ENCODE data around the gene PNPLA2. TPM values are rescaled to one million over a fixed set of nuclear protein-coding genes. Genes with fewer than 3 reads are reported as not detected.

Gene PNPLA2
- total RNA-seq, 1 experiment from 2014 or later = 66.5 TPM

DNA sequence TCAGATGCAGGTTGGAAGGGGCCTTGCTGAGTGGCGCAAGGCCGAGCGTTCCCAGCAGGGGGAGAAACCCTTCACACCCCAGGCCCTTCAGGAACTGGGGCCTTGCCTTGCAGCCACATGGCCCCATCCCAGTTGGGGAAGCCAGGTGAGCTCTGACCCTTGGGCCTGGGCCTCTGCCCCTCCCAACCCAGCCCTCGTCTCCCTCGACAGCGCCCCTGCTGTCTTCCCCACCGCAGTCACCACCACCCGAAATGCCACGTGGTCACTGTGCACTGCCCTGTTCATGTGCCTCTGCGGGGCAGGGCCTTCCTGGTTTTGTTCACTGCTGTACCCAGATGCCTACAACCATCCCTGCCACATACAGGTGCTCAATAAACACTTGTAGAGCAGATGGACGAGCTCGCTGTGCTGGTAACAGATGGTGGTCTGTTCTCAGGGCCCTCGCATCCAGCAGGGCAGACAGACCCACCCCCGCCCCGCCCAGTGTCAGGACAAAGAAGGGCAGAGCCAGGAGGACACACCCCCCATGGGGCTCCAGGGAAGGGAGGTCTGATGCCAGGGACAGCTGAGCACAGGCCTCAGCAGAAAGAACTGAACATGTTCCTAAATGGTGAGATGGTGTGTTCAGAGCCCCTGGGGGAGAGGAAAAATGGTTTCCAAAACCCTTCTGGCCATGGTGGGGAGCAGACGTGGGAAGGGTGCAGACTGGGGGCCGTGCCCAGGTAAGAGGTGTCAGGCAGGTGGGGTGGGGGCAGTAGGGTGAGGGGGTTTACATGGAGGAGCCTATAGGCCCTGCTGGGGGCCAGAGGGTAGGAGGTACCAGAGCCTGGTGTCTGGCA, 19.9 kb downstream of the PNPLA2 start (continued):
- TF ChIP-seq GABPB1 (CRISPR knock-in tag; IDR thresholded peaks at IDR 0.05) (peak; percentile 41; the same call in 1 of the 2 replicates), OVOL2 (CRISPR knock-in tag; IDR thresholded peaks at IDR 0.05; ENCODE audit: borderline replicate concordance) (no peak), STAT6 (CRISPR knock-in tag; conservative IDR thresholded peaks at IDR 0.05; ENCODE audit: low read depth) (no peak), ETV6 (CRISPR knock-in tag; IDR thresholded peaks at IDR 0.05) (peak; percentile 17; the same call in 1 of the 2 replicates)

DNA sequence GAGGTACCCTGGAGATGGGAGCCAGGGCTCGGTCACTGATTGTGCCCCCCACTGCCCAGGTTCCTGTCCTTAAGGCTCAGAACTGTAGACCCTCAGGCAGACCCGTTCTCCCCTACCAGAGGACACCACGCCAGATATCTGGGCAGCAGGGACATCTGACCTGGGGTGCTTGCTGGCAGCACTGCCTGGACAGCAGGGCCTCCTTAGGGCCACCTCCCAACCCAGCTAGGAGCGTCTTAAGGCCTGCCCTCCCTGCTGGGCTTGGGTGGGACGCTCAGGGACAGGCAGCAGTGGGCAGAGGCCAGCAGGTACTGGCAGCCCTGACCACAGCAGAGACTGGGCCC, 20.5 kb downstream of the PNPLA2 start:
- Mint-ChIP-seq H3K9me3 (no peaks in the 10 kb centered on the region), H3K4me3 (no peak overlapping the region), H3K4me1 (peaks cover 20% of the 10 kb centered on the region), H3K36me3 (peaks cover 13% of the 10 kb centered on the region), H3K27ac (no peak overlapping the region), H3K27me3 (ENCODE audit: low read depth) (no peaks in the 10 kb centered on the region)
- POLR2A ChIA-PET = interaction anchor here (1.6 kb wide), 1 partner anchor 11 kb away, joined by 5 read pairs; the partner anchor contains the start of gene CRACR2B
- CTCF ChIA-PET = interaction anchor here (1.3 to 5.9 kb wide), 4 partner anchors 8 to 10 kb away, joined by 3 to 82 read pairs (median 10); partner anchors contain the start of genes CD151 and CRACR2B
- DNase-seq (ENCODE audit: low spot score) = no peak
- TF ChIP-seq IRF1 (CRISPR knock-in tag; IDR thresholded peaks at IDR 0.05) (0 out of 2 replicates have a peak, but pooled peaks have one; percentile 32), ZNF317 (CRISPR knock-in tag; IDR thresholded peaks at IDR 0.05; ENCODE audit: borderline replicate concordance, low read depth) (no peak)
- ATAC-seq = no peak

GRCh38 chr11:839875-840617, 21.3 kb downstream of the PNPLA2 start:
- peaks cover 13% of the 10 kb centered on the region for H3K36me3 Mint-ChIP-seq
- ChIA-PET CTCF (interaction anchor here (1.3 to 5.9 kb wide), 3 partner anchors 9 to 21 kb away, joined by 5 to 82 read pairs (median 6); partner anchors contain the start of genes CD151, CRACR2B and PNPLA2), POLR2A (interaction anchor here (1.6 kb wide), 1 partner anchor 12 kb away, joined by 5 read pairs; the partner anchor contains the start of gene CRACR2B)
- no peak for DNase-seq (ENCODE audit: low spot score)
- H3K4me3 Mint-ChIP-seq = peak overlapping the region; percentile 79
- H3K4me1 Mint-ChIP-seq = peaks cover 22% of the 10 kb centered on the region
- no peaks in the 10 kb centered on the region for H3K27me3 Mint-ChIP-seq (ENCODE audit: low read depth)
- H3K9me3 Mint-ChIP-seq = no peaks in the 10 kb centered on the region
- H3K27ac Mint-ChIP-seq = no peak overlapping the region; the same call in 1 of the 2 replicates
- ATAC-seq = no peak
- TF ChIP-seq ATF3 (CRISPR knock-in tag; conservative IDR thresholded peaks at IDR 0.05) (no peak), ZNF121 (CRISPR knock-in tag; IDR thresholded peaks at IDR 0.05) (no peak), EMX1 (CRISPR knock-in tag; IDR thresholded peaks at IDR 0.05) (no peak), TEAD1 (CRISPR knock-in tag; IDR thresholded peaks at IDR 0.05) (no peak), OVOL2 (CRISPR knock-in tag; IDR thresholded peaks at IDR 0.05; ENCODE audit: borderline replicate concordance) (no peak), CTCF (IDR thresholded peaks at IDR 0.05) (no peak), ETV6 (CRISPR knock-in tag; IDR thresholded peaks at IDR 0.05) (no peak), E2F4 (CRISPR knock-in tag; IDR thresholded peaks at IDR 0.05; ENCODE audit: borderline replicate concordance, low read depth) (no peak), NR2C2 (CRISPR knock-in tag; IDR thresholded peaks at IDR 0.05) (no peak)
- TF ChIP-seq, protein P1, sequence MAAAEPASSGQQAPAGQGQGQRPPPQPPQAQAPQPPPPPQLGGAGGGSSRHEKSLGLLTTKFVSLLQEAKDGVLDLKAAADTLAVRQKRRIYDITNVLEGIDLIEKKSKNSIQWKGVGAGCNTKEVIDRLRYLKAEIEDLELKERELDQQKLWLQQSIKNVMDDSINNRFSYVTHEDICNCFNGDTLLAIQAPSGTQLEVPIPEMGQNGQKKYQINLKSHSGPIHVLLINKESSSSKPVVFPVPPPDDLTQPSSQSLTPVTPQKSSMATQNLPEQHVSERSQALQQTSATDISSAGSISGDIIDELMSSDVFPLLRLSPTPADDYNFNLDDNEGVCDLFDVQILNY (CRISPR knock-in tag; IDR thresholded peaks at IDR 0.05) = no peak
- TF ChIP-seq, protein P2, sequence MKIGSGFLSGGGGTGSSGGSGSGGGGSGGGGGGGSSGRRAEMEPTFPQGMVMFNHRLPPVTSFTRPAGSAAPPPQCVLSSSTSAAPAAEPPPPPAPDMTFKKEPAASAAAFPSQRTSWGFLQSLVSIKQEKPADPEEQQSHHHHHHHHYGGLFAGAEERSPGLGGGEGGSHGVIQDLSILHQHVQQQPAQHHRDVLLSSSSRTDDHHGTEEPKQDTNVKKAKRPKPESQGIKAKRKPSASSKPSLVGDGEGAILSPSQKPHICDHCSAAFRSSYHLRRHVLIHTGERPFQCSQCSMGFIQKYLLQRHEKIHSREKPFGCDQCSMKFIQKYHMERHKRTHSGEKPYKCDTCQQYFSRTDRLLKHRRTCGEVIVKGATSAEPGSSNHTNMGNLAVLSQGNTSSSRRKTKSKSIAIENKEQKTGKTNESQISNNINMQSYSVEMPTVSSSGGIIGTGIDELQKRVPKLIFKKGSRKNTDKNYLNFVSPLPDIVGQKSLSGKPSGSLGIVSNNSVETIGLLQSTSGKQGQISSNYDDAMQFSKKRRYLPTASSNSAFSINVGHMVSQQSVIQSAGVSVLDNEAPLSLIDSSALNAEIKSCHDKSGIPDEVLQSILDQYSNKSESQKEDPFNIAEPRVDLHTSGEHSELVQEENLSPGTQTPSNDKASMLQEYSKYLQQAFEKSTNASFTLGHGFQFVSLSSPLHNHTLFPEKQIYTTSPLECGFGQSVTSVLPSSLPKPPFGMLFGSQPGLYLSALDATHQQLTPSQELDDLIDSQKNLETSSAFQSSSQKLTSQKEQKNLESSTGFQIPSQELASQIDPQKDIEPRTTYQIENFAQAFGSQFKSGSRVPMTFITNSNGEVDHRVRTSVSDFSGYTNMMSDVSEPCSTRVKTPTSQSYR (CRISPR knock-in tag; IDR thresholded peaks at IDR 0.05) = no peak
- TF ChIP-seq, protein P3, sequence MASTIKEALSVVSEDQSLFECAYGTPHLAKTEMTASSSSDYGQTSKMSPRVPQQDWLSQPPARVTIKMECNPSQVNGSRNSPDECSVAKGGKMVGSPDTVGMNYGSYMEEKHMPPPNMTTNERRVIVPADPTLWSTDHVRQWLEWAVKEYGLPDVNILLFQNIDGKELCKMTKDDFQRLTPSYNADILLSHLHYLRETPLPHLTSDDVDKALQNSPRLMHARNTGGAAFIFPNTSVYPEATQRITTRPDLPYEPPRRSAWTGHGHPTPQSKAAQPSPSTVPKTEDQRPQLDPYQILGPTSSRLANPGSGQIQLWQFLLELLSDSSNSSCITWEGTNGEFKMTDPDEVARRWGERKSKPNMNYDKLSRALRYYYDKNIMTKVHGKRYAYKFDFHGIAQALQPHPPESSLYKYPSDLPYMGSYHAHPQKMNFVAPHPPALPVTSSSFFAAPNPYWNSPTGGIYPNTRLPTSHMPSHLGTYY (CRISPR knock-in tag; IDR thresholded peaks at IDR 0.05) = no peak
